Muscle layer of duodenum (tissue), 2 donors: ENCODE data around the gene RAF1.
"Not testable (repeated sequence)": the region's sequence is repeated elsewhere in the genome, so short reads cannot be mapped to it uniquely, and the experiment has no call there.

Experiments used
- H3K27ac ChIP-seq: one replicate; pipeline ENCODE4 v1.7.0; 2013; ENCODE audit warnings: mild to moderate bottlenecking, low read length
- H3K27me3 ChIP-seq: one replicate; pipeline ENCODE4 v1.7.0; 2013; ENCODE audit warnings: low read depth, mild to moderate bottlenecking, control low read depth, low read length
- H3K36me3 ChIP-seq, 2 donors: one replicate each; pipeline ENCODE4 v1.7.0; 2013; ENCODE audit warnings: low read length in 2 of 2, control low read depth in 1 of 2, mild to moderate bottlenecking in 1 of 2; ENCODE audit not compliant: insufficient read depth in 2 of 2, control insufficient read depth in 1 of 2
- H3K4me1 ChIP-seq, 2 donors: one replicate each; pipeline ENCODE4 v1.7.0; 2013; ENCODE audit warnings: low read length in 2 of 2, mild to moderate bottlenecking in 2 of 2, control low read depth in 1 of 2, moderate library complexity in 1 of 2; ENCODE audit not compliant: insufficient read depth in 2 of 2, control insufficient read depth in 1 of 2
- H3K4me3 ChIP-seq, 2 donors: one replicate each; pipeline ENCODE4 v1.7.0; 2013; ENCODE audit warnings: low read length in 2 of 2, low read depth in 1 of 2, mild to moderate bottlenecking in 1 of 2
- H3K9me3 ChIP-seq, 2 donors: one replicate each; pipeline ENCODE4 v1.7.0; 2013; ENCODE audit warnings: low read length in 2 of 2, control low read depth in 1 of 2, mild to moderate bottlenecking in 1 of 2; ENCODE audit not compliant: control insufficient read depth in 1 of 2
- donor health status: healthy.

Gene RAF1

GRCh38 chr3:12656850-12657249 is 7.1 kb downstream of the RAF1 start:
- no peak overlapping the region for H3K27ac ChIP-seq
- peaks cover 10 to 52% of the 10 kb centered on the region in 2 donors for H3K4me1 ChIP-seq
- H3K9me3 ChIP-seq = no peaks in the 10 kb centered on the region
- no peaks in the 10 kb centered on the region for H3K27me3 ChIP-seq
- no peaks in the 10 kb centered on the region for H3K36me3 ChIP-seq
- H3K4me3 ChIP-seq = no peak overlapping the region

DNA sequence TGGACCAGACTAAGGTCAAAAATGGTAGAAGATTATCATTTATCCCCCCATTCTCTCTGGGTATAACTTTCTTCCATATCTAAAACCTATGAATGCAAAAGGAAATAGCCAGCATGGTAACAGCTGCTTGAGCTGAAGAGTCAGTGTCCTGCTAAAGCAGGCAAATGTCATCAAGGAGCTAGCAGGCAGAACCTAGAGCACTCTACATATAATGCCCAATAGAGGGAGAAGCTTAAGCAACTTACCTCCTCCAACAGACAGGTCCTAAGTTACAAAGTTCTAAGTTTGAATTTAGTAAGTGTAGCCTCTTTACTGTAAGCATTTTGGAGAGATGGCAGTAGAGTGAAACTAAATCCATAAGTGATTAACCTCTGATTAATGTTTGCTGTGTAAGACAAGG is 7.7 kb downstream of the RAF1 start:
- Histone ChIP-seq H3K4me3 (no peak overlapping the region), H3K27ac (no peak overlapping the region), H3K36me3 (no peaks in the 10 kb centered on the region), H3K27me3 (no peaks in the 10 kb centered on the region), H3K4me1 (peaks cover 7 to 45% of the 10 kb centered on the region in 2 donors), H3K9me3 (no peaks in the 10 kb centered on the region)

- Histone ChIP-seq H3K27ac (no peak overlapping the region), H3K4me1 (peaks cover 4 to 41% of the 10 kb centered on the region in 2 donors), H3K27me3 (no peaks in the 10 kb centered on the region), H3K36me3 (no peaks in the 10 kb centered on the region), H3K4me3 (no peak overlapping the region), H3K9me3 (no peaks in the 10 kb centered on the region)
Observed at GRCh38 chr3:12655701-12656100, 8.2 kb downstream of the RAF1 start.

- peaks cover 4 to 44% of the 10 kb centered on the region in 2 donors for H3K4me1 ChIP-seq
- no peaks in the 10 kb centered on the region for H3K9me3 ChIP-seq
- no peaks in the 10 kb centered on the region for H3K27me3 ChIP-seq
- H3K4me3 ChIP-seq = no peak overlapping the region
- no peak overlapping the region for H3K27ac ChIP-seq
- no peaks in the 10 kb centered on the region for H3K36me3 ChIP-seq
Observed at GRCh38 chr3:12653747-12654146, 10.2 kb downstream of the RAF1 start.

DNA sequence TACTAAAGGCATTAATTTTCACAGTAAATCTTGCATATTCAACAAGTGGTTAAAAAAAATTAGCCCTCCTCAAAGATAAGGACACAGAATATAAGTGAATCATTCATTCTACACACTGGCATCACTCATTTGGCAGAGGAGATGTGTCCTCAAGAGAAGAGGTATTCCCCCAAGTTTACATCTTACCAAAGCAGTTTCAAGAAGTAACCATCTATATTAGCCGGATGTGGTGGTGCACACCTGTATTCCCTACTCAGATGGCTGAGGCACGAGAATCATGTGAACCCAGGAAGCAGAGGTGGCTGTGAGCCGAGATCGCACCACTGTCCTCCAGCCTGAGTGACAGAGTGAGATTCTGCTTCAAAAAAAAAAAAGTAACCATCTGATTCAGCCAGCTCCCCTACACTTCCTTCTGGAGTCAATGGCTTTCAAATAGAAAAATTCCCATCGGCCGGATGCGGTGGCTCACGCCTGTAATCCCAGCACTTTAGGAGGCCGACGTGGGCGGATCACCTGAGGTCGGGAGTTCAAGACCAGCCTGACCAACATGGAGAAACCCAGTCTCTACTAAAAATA is 15.4 kb downstream of the RAF1 start:
- Histone ChIP-seq H3K27me3 (no peaks in the 10 kb centered on the region), H3K27ac (no peak overlapping the region), H3K4me1 (peaks cover 2 to 22% of the 10 kb centered on the region in 2 donors), H3K36me3 (no peaks in the 10 kb centered on the region), H3K4me3 (no peak overlapping the region), H3K9me3 (no peaks in the 10 kb centered on the region)

DNA sequence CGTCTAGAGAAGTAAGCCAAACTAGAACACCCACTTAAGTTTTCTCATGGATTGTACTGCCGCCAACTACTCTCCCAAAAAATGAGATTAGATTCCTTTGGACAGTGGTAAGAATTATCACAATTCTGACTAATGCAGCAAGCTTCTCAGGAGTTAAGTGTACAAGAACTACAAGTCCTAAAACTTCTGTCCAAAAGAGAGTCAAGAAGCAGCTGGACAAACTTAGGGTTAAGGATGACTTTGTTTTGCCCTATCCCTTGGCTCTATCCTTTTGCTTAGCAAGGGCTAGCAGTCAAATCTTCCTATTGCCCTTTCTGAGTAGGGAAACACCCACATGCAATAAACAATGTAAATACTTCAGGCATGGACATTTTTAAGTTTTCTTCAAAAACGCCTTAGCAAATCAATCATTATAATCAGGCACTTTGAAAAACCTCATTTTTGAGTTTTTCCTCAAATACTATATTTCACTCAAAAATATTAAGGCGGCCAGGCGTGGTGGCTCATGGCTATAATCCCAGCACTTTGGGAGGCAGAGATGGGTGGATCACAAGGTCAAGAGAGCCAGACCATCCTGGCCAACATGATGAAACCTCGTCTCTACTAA is 19.5 kb downstream of the RAF1 start:
- H3K4me1 ChIP-seq = peaks cover 7 to 22% of the 10 kb centered on the region in 2 donors
- no peak overlapping the region for H3K27ac ChIP-seq

GRCh38 chr3:12643724-12644123 is 20.2 kb downstream of the RAF1 start:
- H3K4me1 ChIP-seq = peaks cover 7 to 18% of the 10 kb centered on the region in 2 donors
- no peaks in the 10 kb centered on the region for H3K9me3 ChIP-seq
- no peaks in the 10 kb centered on the region for H3K36me3 ChIP-seq
- H3K27me3 ChIP-seq = no peaks in the 10 kb centered on the region
- no peak overlapping the region for H3K4me3 ChIP-seq
- no peak overlapping the region for H3K27ac ChIP-seq

More for the DNA sequence above, 19.5 kb downstream of the RAF1 start:
- no peak overlapping the region for H3K4me3 ChIP-seq
- H3K36me3 ChIP-seq = no peaks in the 10 kb centered on the region
- H3K27me3 ChIP-seq = no peaks in the 10 kb centered on the region
- H3K9me3 ChIP-seq = no peaks in the 10 kb centered on the region

GRCh38 chr3:12643010-12643380 is 20.9 kb downstream of the RAF1 start:
- Histone ChIP-seq H3K27ac (no peak overlapping the region), H3K27me3 (no peaks in the 10 kb centered on the region), H3K36me3 (no peaks in the 10 kb centered on the region), H3K4me3 (no peak overlapping the region), H3K4me1 (peaks cover 7 to 21% of the 10 kb centered on the region in 2 donors), H3K9me3 (no peaks in the 10 kb centered on the region)

GRCh38 chr3:12640853-12641252 is 23.1 kb downstream of the RAF1 start:
- peaks cover 7 to 20% of the 10 kb centered on the region in 2 donors for H3K4me1 ChIP-seq
- not testable (repeated sequence) for H3K27ac ChIP-seq, H3K27me3 ChIP-seq, H3K9me3 ChIP-seq, H3K36me3 ChIP-seq, H3K4me3 ChIP-seq

GRCh38 chr3:12638105-12638504 is 25.8 kb downstream of the RAF1 start:
- H3K27ac ChIP-seq = no peak overlapping the region
- H3K9me3 ChIP-seq = no peaks in the 10 kb centered on the region

GRCh38 chr3:12633108-12633507 is 30.8 kb downstream of the RAF1 start:
- Histone ChIP-seq H3K36me3 (no peaks in the 10 kb centered on the region), H3K9me3 (no peaks in the 10 kb centered on the region), H3K4me3 (no peak overlapping the region), H3K4me1 (peaks cover 5 to 33% of the 10 kb centered on the region in 2 donors), H3K27me3 (no peaks in the 10 kb centered on the region), H3K27ac (no peak overlapping the region)

More at GRCh38 chr3:12638105-12638504, 25.8 kb downstream of the RAF1 start:
- no peak overlapping the region for H3K4me3 ChIP-seq
- H3K27me3 ChIP-seq = no peaks in the 10 kb centered on the region
- no peaks in the 10 kb centered on the region for H3K36me3 ChIP-seq
- peaks cover 2 to 16% of the 10 kb centered on the region in 2 donors for H3K4me1 ChIP-seq

DNA sequence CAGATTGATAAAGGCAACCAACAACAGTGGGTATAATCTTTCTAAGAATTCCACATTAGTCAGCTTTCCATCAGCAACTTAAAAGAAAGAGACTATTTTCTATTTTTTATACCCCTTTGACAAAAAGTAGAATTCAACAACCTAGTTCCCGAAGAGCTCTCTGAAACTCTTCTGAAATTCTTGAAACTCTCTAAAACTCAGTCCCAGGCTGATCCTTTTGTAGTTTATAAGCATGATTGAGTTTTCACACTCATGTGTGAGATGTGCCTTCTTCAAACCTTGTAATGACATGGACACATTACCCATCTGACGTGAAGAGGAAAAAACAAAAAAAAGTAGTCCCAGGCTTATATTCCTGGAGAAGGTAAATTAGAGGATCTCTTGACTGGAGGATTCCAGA is 31.4 kb downstream of the RAF1 start:
- Histone ChIP-seq H3K27me3 (no peaks in the 10 kb centered on the region), H3K36me3 (no peaks in the 10 kb centered on the region), H3K27ac (no peak overlapping the region), H3K4me3 (no peak overlapping the region), H3K4me1 (peaks cover 5 to 29% of the 10 kb centered on the region in 2 donors), H3K9me3 (no peaks in the 10 kb centered on the region)
